ENCODE measurements around the gene PAPLN.

DNA sequence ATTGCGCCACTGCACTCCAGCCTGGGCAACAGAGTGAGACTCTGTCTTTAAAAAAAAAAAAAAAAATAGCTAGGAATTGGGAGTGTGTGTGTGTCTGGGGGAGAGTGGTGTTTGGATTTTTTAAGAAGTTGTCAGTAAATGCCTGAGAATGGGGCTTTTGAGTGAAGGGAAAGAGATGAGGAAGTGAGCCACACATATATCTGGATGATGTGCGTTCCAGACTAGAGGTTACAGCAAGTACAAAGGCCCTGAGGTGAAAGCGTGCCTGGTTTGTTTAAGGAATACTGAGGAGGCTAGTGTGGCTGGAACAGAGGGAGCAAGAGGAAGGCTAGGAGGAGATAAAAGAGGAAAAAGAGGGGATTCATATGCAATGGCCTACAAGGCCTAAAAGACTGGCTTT lies 70.0 kb downstream of the PAPLN start:
- TF ChIP-seq POLR2A (IDR thresholded peaks at IDR 0.05; ENCODE audit: low read length) (no peak), GATA1 (IDR thresholded peaks at IDR 0.05; ENCODE audit: low read depth, low read length) (no peak)

Data from erythroblast (primary cell).